SHP77 treated with DMSO at 0.1 percent for 48 hours (cell line): ENCODE results near the gene MTX1.
A peak's percentile ranks its signal among the peaks of the same experiment; 100 is the strongest.
"Not testable (repeated sequence)": the region's sequence is repeated elsewhere in the genome, so short reads cannot be mapped to it uniquely, and the experiment has no call there.

Experiments used
- DNase-seq: peaks from one replicate; lab custom pipeline; 2025; lab: John Stamatoyannopoulos, UW

MTX1 gene, protein sequence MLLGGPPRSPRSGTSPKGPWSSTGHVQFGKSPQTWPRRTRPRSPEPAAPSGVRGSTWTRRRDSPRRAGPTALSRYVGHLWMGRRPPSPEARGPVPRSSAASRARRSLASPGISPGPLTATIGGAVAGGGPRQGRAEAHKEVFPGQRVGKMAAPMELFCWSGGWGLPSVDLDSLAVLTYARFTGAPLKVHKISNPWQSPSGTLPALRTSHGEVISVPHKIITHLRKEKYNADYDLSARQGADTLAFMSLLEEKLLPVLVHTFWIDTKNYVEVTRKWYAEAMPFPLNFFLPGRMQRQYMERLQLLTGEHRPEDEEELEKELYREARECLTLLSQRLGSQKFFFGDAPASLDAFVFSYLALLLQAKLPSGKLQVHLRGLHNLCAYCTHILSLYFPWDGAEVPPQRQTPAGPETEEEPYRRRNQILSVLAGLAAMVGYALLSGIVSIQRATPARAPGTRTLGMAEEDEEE

DNA sequence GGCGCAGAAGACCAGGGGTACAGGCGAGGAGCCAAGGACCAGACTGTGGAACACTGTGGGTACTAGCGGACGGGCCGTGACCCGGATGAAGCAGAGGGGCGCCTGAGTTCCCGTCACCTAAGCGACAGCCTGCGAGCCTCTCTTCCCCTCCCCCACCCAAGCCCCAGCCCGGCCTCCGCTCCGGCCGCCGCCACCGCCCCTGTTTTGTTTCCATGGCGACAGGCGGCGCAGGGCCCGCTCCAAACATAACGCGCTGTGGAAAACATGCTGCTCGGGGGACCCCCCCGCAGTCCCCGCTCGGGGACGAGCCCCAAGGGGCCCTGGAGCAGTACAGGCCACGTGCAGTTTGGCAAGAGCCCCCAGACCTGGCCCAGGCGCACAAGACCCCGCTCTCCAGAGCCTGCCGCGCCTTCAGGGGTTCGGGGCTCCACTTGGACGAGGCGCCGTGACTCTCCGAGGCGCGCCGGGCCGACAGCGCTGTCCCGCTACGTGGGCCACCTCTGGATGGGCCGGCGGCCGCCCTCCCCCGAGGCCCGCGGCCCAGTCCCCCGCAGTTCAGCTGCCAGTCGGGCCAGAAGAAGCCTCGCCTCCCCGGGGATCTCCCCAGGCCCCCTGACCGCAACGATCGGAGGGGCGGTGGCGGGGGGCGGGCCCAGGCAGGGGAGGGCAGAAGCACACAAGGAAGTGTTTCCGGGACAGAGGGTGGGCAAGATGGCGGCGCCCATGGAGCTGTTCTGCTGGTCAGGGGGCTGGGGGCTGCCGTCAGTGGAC lies at the start of gene MTX1:
Gene MTX1 (plus strand): TSS at position 155 of the 771 bp plus-strand sequence. CDS start 110 bp downstream, at position 265.
- DNase-seq, result peak; percentile 75

- no peak for DNase-seq
These were observed 49.5 kb upstream of the MTX1 start for GRCh38 chr1:155158991-155159390.

GRCh38 chr1:155160128-155160527 lies 48.4 kb upstream of the MTX1 start:
- no peak for DNase-seq

GRCh38 chr1:155162631-155163030 lies 45.9 kb upstream of the MTX1 start:
- not testable (repeated sequence) for DNase-seq

GRCh38 chr1:155163785-155164184 lies 44.7 kb upstream of the MTX1 start:
- not testable (repeated sequence) for DNase-seq

DNA sequence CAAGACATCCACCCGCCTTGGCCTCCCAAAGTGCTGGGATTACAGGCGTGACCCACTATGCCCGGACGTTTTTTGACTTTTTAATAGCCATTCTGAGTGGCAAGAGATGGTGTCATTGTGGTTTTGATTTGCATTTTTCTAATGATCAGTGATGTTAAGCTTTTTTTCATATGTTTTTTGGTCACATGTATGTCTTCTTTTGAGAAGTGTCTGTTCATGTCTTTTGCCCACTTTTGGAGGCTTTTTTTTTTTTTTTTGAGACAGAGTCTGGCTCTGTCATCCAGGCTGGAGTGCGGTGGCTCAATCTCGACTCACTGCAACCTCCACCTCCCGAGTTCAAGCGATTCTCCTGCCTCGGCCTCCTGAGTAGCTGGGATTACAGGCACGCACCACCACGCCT lies 43.9 kb upstream of the MTX1 start:
- DNase-seq, result not testable (repeated sequence)

DNA sequence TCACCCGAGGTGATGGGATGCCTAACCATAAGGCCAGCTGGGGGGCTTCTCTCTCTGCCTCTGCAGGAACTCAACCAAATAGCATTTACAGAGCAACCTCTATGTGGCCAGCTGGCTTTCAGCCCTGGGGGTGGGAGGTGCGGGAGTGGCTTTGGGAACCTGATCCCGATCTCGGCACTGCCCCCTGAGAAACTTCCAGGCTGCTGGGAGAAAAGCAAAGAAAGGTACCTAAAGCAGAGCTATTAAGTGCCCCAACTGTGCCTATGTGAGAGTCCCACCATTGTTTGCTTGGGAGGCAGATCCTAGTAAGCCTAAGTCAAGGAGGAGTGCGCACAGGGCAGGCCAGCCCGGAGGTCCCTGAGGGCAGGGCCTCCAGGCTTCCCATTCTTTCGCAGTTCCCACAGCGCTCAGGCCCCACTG lies 42.4 kb upstream of the MTX1 start:
- no peak for DNase-seq

GRCh38 chr1:155166471-155167165 lies 41.9 kb upstream of the MTX1 start:
- peak; percentile 66 for DNase-seq

DNA sequence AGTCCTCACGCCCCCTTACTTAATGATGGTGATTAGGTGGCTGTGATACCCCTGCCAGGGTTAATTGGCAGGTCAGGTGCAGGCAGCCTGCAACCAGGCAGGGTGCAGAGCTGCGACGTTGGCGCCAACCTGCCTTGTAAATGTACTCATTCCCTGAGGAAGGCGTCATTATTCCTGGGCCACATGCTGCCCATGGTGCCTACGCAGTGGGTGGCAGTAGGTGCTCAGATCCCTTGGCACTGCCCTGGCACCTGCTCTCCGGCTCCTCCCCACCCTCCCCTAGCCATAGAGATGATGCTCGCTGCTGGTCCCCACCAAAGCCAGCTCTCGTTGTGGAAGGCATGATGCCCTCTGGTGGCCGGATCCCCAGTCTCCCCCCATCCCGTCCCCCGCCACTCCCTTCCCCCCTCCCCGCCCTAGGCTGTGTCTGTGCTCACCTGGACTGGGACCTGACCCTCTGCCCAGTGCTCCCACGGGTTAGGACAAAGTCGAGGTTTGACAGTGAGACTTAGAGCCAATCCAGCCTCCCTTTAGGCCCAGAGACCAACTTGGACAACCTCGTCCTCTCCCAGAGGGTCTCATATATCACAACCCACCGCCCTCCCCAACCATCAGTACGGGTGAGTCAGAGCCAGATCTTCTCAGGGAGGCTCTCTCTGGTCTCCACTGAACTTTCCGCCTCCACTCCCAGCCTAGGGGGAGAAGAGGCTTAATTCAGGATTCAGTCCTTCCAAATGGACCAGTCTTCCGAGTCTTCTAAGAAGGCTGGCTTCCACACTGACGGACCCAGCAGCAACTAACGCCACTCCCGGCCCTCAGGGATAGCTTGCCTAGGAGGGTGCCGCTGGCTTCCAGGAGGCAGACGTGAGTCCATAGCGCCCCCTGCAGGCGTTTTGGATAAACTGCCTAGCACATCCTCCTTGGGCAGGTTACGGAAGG lies 41.1 kb upstream of the MTX1 start:
- peak; percentile 93 for DNase-seq

DNA sequence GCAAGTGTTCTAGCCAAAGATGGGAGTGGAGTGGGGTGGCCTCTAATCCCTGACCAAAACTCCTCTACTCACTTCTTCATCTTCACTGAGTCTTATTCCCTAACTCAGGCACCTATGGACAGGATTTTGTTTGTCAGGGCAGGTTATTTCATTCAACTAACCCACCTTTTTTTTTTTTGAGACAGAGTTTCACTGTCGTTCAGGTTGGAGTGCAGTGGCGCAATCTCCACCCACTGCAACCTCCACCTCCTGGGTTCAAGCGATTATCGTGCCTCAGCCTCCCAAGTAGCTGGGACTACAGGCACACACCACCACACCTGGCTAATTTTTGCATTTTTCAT lies 40.4 kb upstream of the MTX1 start:
- DNase-seq, result not testable (repeated sequence)

DNA sequence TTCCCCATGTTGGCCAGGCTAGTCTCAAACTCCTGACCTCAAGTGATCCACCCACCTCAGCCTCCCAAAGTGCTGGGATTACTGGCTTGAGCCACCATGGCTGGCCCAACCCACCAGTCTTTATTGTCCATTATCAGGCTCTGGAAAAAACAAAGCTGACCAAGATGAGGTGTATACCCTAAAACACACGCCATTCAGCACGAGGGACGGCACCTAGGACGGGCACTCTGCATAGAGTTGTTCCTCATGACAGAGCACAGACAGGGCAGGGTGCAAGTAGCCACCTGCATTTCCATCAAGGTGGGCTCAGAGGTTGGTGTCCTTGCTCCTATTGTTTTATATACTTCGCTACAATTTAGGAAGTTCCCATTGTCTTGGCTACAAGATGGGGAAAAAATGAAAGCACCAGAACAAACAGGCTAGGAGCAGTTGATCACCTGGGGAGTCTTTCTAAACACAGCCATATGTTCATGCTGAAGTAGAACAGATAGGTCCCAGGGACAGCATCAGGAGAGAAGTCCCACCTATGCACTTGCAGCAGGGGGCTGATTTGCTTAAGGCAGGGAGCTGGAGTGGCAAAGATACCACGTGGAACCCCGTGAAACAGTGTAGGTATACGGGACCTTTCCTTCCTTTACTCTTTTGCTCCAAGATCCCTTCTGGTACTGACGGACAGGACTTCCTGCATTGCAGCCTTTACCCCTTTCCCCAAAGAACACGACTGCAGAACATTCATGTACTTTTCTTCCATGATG lies 39.9 kb upstream of the MTX1 start:
- no peak for DNase-seq

- no peak for DNase-seq
These were observed 39.0 kb upstream of the MTX1 start for GRCh38 chr1:155169541-155169940.

DNA sequence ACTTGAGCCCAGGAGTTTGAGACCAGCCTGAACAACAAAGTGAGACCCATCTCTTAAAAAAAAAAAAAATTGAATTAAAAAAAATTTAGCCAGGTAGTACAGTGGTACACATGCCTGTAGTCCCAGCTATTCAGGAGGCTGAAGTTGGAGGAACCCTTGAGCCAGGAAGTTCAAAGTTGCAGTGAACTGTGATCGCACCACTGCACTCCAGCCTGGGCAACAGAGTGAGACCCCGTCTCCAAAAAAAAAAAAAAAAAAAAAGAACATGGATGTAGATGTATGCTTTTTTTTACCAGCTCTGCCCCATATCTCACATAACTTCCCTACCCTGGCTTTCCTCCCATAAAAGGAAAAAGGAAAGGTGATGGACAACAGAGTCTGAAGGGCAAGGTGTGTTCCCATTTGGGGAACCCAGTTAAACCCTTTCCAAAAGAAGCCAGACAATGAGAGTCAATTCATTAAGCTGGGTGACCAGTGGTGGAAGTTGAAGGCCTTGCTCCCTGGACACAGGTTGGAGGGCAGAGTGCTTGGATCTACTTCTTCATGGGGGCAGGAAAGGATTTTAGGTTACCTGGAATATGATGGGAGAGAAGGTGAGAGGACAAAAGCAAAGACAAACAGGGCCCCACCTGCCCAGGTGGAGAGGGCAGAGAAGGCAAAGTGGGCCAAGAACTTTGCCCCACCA lies 38.3 kb upstream of the MTX1 start:
- no peak for DNase-seq

DNA sequence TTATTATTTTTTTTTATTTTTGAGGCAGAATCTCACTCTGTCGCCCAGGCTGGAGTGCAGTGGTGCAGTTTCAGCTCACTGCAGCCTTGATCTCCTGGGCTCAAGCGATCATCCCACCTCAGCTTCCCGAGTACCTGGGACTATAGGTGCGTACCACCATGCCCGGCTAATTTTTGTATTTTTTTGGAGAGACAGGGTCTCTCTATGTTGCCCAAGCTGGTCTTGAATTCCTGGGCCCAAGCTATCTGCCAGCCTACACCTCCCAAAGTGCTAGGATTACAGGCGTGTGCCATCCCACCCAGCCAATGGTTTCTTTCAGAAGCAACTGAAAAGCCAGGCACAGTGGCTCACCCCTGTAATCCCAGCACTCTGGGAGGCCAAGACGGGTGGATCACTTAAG lies 37.7 kb upstream of the MTX1 start:
- DNase-seq, result no peak

DNA sequence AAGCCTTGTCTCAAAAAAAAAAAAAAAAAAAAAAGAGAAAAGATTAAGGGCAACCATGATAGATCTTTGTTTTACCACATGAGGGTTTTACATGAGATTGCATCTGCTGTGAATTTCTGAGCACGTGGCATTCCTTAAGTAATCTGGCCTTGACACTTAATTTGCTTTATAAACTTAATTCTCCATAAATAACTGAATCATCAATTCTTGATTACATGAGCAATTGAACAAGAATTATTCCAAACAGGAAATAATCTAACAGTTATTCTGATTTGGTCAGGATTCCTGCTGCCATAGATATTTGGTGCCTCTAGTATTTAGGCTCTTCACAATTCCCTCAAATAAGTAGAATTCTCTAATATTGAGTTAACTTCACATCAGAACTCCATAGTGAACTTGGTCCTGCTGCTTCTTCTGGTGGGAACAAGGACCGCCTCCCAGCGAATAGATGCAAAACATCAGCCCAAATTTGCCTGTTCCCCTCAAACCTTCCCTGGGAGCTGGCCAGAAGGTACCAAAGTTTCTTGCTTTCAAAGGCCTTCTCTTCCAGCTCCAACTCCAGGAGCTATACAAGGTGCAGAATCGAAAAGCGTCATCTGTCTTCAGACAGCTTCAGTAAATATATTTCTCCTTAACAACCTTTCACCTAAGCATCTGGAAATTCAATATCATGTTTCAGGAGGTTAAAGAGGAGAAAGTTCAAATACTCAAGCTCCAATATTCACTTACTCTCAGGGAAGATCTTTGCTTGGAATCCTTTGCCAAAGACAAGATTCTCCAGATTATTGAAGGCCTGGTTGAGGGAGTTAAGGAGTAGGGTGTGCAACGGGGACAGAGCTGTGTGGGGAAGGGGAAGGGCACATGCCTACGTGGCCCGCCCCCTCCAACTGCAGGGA lies 36.4 kb upstream of the MTX1 start:
- no peak for DNase-seq

DNA sequence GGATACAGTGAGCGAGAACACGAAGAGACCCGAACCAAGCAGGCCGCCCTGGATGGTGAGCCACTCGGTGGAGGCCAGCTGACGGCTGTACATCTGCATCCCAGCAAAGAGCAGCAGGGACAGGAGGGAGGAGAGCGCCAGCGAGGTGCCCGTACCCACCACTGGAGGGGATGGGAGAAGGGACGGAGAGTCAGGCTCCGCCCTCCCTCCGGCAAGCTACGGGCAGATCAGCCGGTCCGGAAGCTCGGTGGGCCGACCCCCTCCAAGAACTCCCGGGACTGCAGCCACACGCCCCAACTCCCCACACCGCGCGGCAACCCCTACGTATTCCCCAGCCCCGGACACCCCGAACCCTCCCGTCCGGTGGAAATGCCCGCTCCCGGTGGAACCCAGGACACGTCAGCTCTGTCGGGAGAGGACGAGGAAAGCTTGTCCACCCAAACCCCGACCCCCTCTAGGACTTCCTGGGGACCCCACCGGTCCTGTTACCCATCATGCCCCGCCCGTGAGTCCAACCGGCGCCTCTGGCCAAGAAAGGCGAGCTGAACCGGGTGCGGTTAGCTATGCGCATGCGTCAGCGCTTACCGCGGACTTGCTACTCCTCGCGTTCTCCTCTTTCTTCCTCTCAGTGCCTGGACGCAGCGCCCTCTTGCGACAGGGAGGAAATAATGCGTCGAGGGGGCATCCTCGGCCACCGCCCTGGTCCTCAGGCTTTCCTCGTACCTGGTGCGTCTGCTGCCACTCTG lies 35.6 kb upstream of the MTX1 start, which contains the start of gene KRTCAP2:
Gene KRTCAP2 (minus strand): TSS at position 573 of the 746 bp plus-strand sequence. CDS start 80 bp downstream, at position 493.
- DNase-seq, result peak; percentile 99

GRCh38 chr1:155173478-155174323 lies 34.8 kb upstream of the MTX1 start, which contains the start of gene TRIM46:
TSS of gene TRIM46 (plus strand) at chr1:155173849. CDS start at chr1:155173967, 118 bp downstream.
- no peak for DNase-seq
